ENCODE measurements around the gene TMEM37.
A peak's percentile ranks its signal among the peaks of the same experiment; 100 is the strongest.

The TMEM37 gene

GRCh38 chr2:119428488-119429224, 3.0 kb upstream of the TMEM37 start:
- no peak overlapping the region for H3K9ac ChIP-seq (ENCODE audit: insufficient read length, low read depth)
- DNase-seq (ENCODE audit: low read depth, low spot score) = no peak
- no peaks in the 10 kb centered on the region for H3K36me3 ChIP-seq (ENCODE audit: insufficient read depth, insufficient read length, low read length)
- H3K4me3 ChIP-seq (ENCODE audit: insufficient read length, low read depth) = no peak overlapping the region
- H3K9me3 ChIP-seq (ENCODE audit: insufficient read depth, low read length) = no peaks in the 10 kb centered on the region
- TF ChIP-seq YY1 (IDR thresholded peaks at IDR 0.05; ENCODE audit: insufficient read depth, insufficient read length) (no peak), ZNF274 (IDR thresholded peaks at IDR 0.05; ENCODE audit: low read depth, low read length) (no peak), SUZ12 (IDR thresholded peaks at IDR 0.05; ENCODE audit: extremely low read depth, insufficient read depth, insufficient read length) (no peak)
- peaks cover 20% of the 10 kb centered on the region for H3K4me1 ChIP-seq (ENCODE audit: insufficient read depth, insufficient read length)
- peaks cover 9% of the 10 kb centered on the region for H3K27me3 ChIP-seq (ENCODE audit: insufficient read depth, insufficient read length)

GRCh38 chr2:119429225-119429981, 2.3 kb upstream of the TMEM37 start:
- Histone ChIP-seq H3K36me3 (ENCODE audit: insufficient read depth, insufficient read length, low read length) (no peaks in the 10 kb centered on the region), H3K9me3 (ENCODE audit: insufficient read depth, low read length) (no peaks in the 10 kb centered on the region), H3K27me3 (ENCODE audit: insufficient read depth, insufficient read length) (peaks cover 9% of the 10 kb centered on the region), H3K4me1 (ENCODE audit: insufficient read depth, insufficient read length) (peaks cover 23% of the 10 kb centered on the region), H3K9ac (ENCODE audit: insufficient read length, low read depth) (no peak overlapping the region), H3K4me3 (ENCODE audit: insufficient read length, low read depth) (no peak overlapping the region)
- no peak for TF ChIP-seq SUZ12 (IDR thresholded peaks at IDR 0.05; ENCODE audit: extremely low read depth, insufficient read depth, insufficient read length)
- TF ChIP-seq YY1 (IDR thresholded peaks at IDR 0.05; ENCODE audit: insufficient read depth, insufficient read length) = no peak
- TF ChIP-seq ZNF274 (IDR thresholded peaks at IDR 0.05; ENCODE audit: low read depth, low read length) = no peak
- no peak for DNase-seq (ENCODE audit: low read depth, low spot score)

- Histone ChIP-seq H3K4me3 (ENCODE audit: insufficient read length, low read depth) (no peak overlapping the region), H3K9ac (ENCODE audit: insufficient read length, low read depth) (no peak overlapping the region), H3K27me3 (ENCODE audit: insufficient read depth, insufficient read length) (peaks cover 9% of the 10 kb centered on the region), H3K9me3 (ENCODE audit: insufficient read depth, low read length) (no peaks in the 10 kb centered on the region), H3K4me1 (ENCODE audit: insufficient read depth, insufficient read length) (peaks cover 29% of the 10 kb centered on the region), H3K36me3 (ENCODE audit: insufficient read depth, insufficient read length, low read length) (no peaks in the 10 kb centered on the region)
- DNase-seq (ENCODE audit: low read depth, low spot score) = no peak
- TF ChIP-seq ZNF274 (IDR thresholded peaks at IDR 0.05; ENCODE audit: low read depth, low read length) (no peak), YY1 (IDR thresholded peaks at IDR 0.05; ENCODE audit: insufficient read depth, insufficient read length) (no peak), SUZ12 (IDR thresholded peaks at IDR 0.05; ENCODE audit: extremely low read depth, insufficient read depth, insufficient read length) (no peak)
Measured at GRCh38 chr2:119430023-119430498, 1.6 kb upstream of the TMEM37 start.

GRCh38 chr2:119431976-119432850, 559 bp downstream of the TMEM37 start:
- H3K9ac ChIP-seq (ENCODE audit: insufficient read length, low read depth) = peak overlapping the region; percentile 82
- no peak for DNase-seq (ENCODE audit: low read depth, low spot score)
- peak overlapping the region; percentile 38 for H3K4me3 ChIP-seq (ENCODE audit: insufficient read length, low read depth)

GRCh38 chr2:119432851-119433522, 1.3 kb downstream of the TMEM37 start:
- no peak for TF ChIP-seq SUZ12 (IDR thresholded peaks at IDR 0.05; ENCODE audit: extremely low read depth, insufficient read depth, insufficient read length)
- TF ChIP-seq ZNF274 (IDR thresholded peaks at IDR 0.05; ENCODE audit: low read depth, low read length) = no peak
- Histone ChIP-seq H3K4me3 (ENCODE audit: insufficient read length, low read depth) (peak overlapping the region; percentile 38), H3K9ac (ENCODE audit: insufficient read length, low read depth) (no peak overlapping the region), H3K9me3 (ENCODE audit: insufficient read depth, low read length) (no peaks in the 10 kb centered on the region), H3K36me3 (ENCODE audit: insufficient read depth, insufficient read length, low read length) (peaks cover 6% of the 10 kb centered on the region), H3K27me3 (ENCODE audit: insufficient read depth, insufficient read length) (peaks cover 6% of the 10 kb centered on the region), H3K4me1 (ENCODE audit: insufficient read depth, insufficient read length) (peaks cover 25% of the 10 kb centered on the region)
- no peak for DNase-seq (ENCODE audit: low read depth, low spot score)

More at GRCh38 chr2:119431976-119432850, 559 bp downstream of the TMEM37 start:
- TF ChIP-seq YY1 (IDR thresholded peaks at IDR 0.05; ENCODE audit: insufficient read depth, insufficient read length) (no peak), SUZ12 (IDR thresholded peaks at IDR 0.05; ENCODE audit: extremely low read depth, insufficient read depth, insufficient read length) (no peak), ZNF274 (IDR thresholded peaks at IDR 0.05; ENCODE audit: low read depth, low read length) (no peak)
- peaks cover 25% of the 10 kb centered on the region for H3K4me1 ChIP-seq (ENCODE audit: insufficient read depth, insufficient read length)
- peaks cover 5% of the 10 kb centered on the region for H3K36me3 ChIP-seq (ENCODE audit: insufficient read depth, insufficient read length, low read length)
- peaks cover 9% of the 10 kb centered on the region for H3K27me3 ChIP-seq (ENCODE audit: insufficient read depth, insufficient read length)
- H3K9me3 ChIP-seq (ENCODE audit: insufficient read depth, low read length) = no peaks in the 10 kb centered on the region

- peaks cover 5% of the 10 kb centered on the region for H3K27me3 ChIP-seq (ENCODE audit: insufficient read depth, insufficient read length)
- no peaks in the 10 kb centered on the region for H3K9me3 ChIP-seq (ENCODE audit: insufficient read depth, low read length)
- peaks cover 25% of the 10 kb centered on the region for H3K4me1 ChIP-seq (ENCODE audit: insufficient read depth, insufficient read length)
- peak overlapping the region; percentile 11 for H3K9ac ChIP-seq (ENCODE audit: insufficient read length, low read depth)
- no peak for DNase-seq (ENCODE audit: low read depth, low spot score)
- peaks cover 6% of the 10 kb centered on the region for H3K36me3 ChIP-seq (ENCODE audit: insufficient read depth, insufficient read length, low read length)
- H3K4me3 ChIP-seq (ENCODE audit: insufficient read length, low read depth) = no peak overlapping the region
- no peak for TF ChIP-seq YY1 (IDR thresholded peaks at IDR 0.05; ENCODE audit: insufficient read depth, insufficient read length)
- TF ChIP-seq SUZ12 (IDR thresholded peaks at IDR 0.05; ENCODE audit: extremely low read depth, insufficient read depth, insufficient read length) = no peak
- TF ChIP-seq ZNF274 (IDR thresholded peaks at IDR 0.05; ENCODE audit: low read depth, low read length) = no peak
Measured at GRCh38 chr2:119433636-119434327, 2.1 kb downstream of the TMEM37 start.
